ENCODE data around the gene MBTD1.
"Not testable (repeated sequence)": the region's sequence is repeated elsewhere in the genome, so short reads cannot be mapped to it uniquely, and the experiment has no call there.

MBTD1 gene

DNA sequence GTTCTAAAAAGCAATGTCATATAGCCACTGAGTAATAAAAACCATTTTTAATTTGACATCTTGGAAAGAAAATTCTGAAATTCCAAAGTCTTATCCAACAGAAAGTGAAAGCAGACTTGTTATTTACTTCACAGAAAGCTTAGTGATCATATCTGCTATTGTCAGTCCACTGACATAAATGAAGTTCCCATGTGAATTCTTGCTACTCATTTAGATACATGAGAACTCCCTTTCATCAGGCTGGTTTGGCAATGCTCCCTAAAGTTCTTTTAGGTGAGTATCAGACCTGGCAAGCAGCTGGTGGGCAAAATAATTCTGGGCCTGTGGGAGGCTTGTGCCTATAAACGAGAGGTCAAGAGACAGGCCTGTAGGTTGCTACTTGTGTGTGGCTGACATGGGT lies 70.2 kb downstream of the MBTD1 start:
- no peak for DNase-seq (ENCODE audit: low read depth in 1 of 2, low spot score in 1 of 2)

DNA sequence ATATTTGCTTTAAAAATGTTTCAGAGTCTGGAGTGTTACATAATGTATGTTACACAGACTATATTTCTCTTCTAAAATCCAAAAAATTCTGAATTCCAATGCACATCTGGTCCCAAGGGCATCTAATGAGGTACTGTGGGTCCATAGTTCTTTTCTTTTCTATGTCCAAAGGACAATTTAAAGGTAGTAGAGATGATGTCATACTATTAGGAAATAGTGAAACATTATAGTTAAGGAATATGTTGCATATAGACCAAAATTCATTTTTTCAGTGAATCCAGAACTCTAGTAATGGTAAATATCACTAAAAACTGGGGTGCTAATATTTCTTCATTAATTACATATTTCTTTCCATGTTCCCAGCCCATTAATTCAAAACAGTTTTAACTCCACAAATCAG lies 70.7 kb downstream of the MBTD1 start:
- DNase-seq (ENCODE audit: low read depth in 1 of 2, low spot score in 1 of 2): no peak

DNA sequence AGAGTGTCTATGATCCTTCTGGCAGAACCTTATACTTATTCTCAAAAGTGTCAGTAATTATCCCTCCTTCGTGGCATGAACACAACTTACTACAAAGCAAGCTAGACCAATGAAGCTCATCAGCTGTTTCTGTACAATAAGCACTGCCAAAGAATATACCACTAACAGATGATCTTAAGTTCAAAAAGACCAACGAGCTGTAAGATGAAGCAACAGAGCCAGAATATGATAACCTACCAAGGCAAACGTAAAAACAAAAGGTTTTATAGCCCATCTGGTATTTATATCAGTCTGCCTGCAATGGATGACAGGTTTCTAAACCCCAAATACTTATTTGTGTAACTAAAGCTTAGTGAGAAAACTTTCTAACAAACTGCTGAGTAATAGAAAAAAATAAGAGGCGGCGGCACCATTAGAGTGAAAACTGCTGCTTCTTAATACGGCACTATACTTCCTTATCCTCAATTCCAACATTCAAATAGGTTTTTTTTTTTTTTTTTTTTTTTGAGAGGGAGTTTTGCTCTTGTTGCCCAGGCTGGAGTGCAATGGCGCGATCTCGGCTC lies 71.5 kb downstream of the MBTD1 start:
- DNase-seq (ENCODE audit: low read depth in 1 of 2, low spot score in 1 of 2): no peak

DNA sequence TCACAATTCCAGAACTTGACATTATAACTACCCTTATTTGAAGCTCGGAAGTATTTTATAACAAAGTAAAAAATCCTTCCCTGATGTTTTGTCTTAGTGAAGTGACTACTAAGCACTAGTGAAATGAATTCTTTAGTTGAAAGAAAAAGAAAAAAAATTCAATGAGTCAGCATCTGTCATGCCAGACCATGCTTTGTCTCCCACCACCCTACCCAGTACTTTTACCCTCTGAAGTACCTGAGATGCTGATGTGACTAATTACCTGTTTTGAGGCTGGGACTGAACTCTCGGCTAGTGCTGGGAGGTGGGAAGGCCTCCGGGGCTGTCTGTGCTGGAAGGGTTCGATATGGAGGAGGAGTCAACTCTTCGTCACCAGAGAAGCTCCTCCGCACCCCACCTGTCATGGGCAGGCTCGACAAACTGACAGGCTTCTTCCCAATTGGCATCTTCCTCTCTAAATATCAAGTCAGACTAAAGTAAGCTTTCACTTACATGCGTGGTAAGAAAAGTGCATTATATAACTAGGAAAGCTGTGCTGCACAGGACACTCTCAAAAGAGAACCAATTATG lies 74.0 kb downstream of the MBTD1 start:
- no peak for DNase-seq (ENCODE audit: low read depth in 1 of 2, low spot score in 1 of 2)

DNA sequence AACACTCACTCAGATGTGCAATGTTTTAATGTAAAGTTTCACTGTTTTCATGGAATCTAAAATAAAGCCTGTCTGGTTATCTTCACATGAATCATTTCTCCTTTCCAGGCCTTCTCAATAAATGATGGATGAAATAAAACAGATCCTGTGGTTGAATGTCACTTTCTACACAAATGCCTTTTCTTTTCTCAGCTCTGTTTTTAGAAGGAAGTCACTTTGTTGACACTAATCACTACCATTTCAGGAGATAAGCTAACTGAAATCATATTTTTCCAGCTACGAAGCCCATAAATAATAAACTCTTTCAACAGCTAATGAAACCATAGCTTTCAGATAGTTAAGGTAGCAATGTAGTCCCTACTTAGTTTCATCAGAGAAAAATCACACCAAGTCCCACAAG lies 75.7 kb downstream of the MBTD1 start:
- no peak for DNase-seq (ENCODE audit: low read depth in 1 of 2, low spot score in 1 of 2)

DNA sequence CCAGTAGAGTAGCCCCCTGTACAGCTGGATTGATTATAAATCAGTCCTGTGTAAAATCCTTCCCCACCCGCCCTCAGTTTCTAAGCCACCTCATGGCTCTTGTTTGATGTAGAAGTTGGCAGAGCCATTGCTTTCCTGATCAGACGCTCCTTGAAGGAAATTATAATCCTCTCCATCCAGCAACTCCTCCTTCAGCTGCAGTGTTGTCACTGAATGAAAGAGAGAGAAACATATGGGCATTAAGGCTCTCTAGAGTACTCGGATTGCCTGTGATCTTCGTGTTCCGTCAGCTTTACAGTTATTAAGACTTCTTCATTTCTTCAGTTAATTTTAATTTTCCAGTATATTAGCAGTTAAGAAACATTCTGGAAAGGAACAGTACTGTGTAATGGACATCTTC lies 79.4 kb downstream of the MBTD1 start:
- DNase-seq (ENCODE audit: low read depth in 1 of 2, low spot score in 1 of 2): no peak

GRCh38 chr17:51172030-51172429 lies 87.8 kb downstream of the MBTD1 start:
- DNase-seq (ENCODE audit: low read depth in 1 of 2, low spot score in 1 of 2): not testable (repeated sequence)

GRCh38 chr17:51170736-51171135 lies 89.1 kb downstream of the MBTD1 start:
- DNase-seq (ENCODE audit: low read depth in 1 of 2, low spot score in 1 of 2): no peak

DNA sequence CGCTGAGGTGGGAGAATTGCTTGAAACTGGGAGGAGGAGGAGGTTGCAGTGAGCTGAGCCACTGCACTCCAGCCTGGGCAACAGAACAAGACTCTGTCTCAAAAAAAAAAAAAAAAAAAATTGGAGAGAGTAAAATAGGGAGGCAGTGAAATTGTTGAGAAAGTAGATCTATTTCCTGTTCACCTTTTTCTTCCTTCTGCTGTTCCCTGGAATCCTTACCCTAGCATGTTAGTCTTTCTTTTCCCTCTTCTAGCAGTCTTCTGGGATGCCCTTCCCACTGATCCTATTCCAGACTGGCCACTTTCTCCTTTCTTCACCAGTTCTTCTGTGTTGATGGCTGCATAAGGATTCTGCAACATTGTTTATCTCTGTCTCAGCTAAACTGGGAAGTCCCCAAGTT lies 90.5 kb downstream of the MBTD1 start:
- no peak for DNase-seq (ENCODE audit: low read depth in 1 of 2, low spot score in 1 of 2)

GRCh38 chr17:51166987-51167931 lies 92.6 kb downstream of the MBTD1 start:
- DNase-seq (ENCODE audit: low read depth in 1 of 2, low spot score in 1 of 2): peak; percentile 36 to 68

DNA sequence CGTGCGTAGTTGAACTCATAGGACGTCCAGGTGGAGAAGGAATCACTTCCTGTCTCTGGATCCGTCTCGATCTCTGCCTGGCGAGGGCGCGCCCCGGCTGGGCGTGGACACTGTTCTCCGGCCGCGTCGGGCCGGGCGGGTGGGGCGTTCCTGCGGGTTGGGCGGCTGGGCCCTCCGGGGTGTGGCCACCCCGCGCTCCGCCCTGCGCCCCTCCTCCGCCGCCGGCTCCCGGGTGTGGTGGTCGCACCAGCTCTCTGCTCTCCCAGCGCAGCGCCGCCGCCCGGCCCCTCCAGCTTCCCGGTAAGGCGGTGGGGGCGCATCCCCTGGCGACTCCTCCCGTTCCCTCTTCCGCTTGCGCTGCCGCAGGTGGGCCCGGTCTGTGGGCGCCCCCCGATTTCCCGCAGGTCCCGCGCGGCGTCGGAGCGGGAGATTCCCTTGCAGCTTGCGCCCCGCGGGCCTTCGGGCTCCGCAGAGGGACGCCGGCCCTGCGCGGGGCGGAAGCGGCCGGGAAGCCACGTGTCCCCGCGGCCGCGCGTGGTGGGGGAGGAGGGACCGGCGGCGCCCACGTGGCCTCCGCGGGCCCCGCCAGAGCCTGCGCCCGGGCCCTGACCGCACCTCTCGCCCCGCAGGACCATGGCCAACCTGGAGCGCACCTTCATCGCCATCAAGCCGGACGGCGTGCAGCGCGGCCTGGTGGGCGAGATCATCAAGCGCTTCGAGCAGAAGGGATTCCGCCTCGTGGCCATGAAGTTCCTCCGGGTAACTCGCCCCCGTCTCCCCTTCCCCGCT lies 93.5 kb downstream of the MBTD1 start, which contains the start of gene NME2:
NME2 (plus strand) TSS at position 214 of the 789 bp plus-strand sequence; CDS start at position 634, 420 bp downstream.
- DNase-seq (ENCODE audit: low read depth in 1 of 2, low spot score in 1 of 2): peak; percentile 37 to 66

DNA sequence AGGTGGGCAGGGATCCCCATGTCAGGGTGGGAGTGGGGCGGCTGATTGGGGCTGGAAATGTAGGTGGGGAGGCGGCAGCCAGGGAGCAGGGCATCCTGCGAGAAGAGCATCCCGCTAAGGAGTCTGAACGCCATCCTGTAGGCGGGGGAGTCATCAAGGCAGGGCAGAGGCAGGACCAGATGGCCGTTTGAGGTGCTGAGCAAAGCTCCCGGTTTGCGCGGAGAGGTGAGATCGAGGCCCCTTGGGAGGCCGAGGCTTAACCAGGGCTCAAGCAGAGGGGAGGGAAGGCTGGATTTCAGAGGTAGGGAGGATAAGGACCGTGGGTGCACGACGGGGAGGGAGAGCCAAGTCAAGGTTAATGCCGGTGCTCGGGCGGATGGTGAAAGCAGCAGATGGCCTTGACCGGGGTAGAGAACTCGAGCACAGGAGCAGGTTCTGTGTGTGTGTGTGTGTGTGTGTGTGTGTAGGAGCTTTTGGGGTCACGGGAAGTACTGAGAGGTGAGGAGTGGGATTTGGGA lies 94.1 kb downstream of the MBTD1 start:
- peak in 1 of 2 donors; percentile 18 for DNase-seq (ENCODE audit: low read depth in 1 of 2, low spot score in 1 of 2)

DNA sequence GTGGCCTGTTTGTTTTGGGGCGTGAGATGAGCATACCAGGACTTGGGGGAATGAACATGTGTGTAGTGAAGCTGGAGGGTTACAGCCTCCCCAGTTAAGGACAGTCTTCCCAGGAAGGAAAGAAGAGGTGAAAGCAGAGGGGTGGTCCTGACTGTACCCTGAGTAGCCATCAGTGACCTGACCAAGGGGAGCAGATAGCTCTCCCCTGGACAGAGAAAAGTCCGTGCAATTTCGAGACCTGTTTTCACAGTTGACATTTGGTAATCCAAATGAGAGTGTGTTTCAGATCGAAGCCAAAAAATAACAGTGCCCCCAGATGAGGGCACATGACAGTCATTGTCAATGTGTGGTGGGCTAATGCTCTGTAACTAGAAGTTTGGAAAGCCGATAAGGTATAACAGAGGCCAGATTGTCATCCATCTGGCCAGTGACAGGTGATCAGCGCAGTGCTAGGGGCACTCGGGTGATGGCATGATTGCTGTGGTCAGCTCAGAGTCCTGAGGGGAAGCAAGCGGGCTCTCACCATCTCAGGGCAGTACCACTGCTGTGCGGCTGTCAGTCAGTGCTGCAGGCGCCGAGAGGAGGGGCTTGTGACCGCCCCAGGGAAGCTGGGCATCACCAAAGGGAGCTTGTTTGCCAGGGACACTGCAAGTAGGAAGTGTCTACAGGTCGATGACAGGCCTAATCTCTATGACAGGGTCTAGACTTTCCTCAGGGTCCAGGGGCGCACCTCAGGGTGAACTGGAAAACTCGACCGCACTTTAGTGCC lies 94.8 kb downstream of the MBTD1 start:
- DNase-seq (ENCODE audit: low read depth in 1 of 2, low spot score in 1 of 2): no peak

DNA sequence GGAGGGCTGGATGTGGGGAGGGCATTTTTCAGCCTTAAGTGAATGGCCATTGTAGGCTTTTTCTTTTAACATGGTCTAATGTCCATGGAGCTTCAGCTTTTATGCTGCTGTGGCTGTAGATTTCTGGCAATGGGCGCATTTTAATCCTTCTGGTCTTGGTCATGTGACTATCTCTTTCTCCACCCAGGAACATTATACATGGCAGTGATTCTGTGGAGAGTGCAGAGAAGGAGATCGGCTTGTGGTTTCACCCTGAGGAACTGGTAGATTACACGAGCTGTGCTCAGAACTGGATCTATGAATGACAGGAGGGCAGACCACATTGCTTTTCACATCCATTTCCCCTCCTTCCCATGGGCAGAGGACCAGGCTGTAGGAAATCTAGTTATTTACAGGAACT lies 98.3 kb downstream of the MBTD1 start:
- DNase-seq (ENCODE audit: low read depth in 1 of 2, low spot score in 1 of 2): no peak

- DNase-seq (ENCODE audit: low read depth in 1 of 2, low spot score in 1 of 2): no peak
These were observed 100.2 kb downstream of the MBTD1 start for GRCh38 chr17:51159604-51160003.

- DNase-seq (ENCODE audit: low read depth in 1 of 2, low spot score in 1 of 2): no peak
These were observed 104.4 kb downstream of the MBTD1 start for GRCh38 chr17:51155416-51155815.

GRCh38 chr17:51154176-51154575 lies 105.7 kb downstream of the MBTD1 start:
- DNase-seq (ENCODE audit: low read depth in 1 of 2, low spot score in 1 of 2): no peak

- DNase-seq (ENCODE audit: low read depth in 1 of 2, low spot score in 1 of 2): peak; percentile 95 to 98
These were observed 106.4 kb downstream of the MBTD1 start, which contains the start of gene NME1 for GRCh38 chr17:51153210-51154072. NME1 (plus strand) TSS chr17:51153559; CDS start chr17:51155655, 2,096 bp downstream.

DNA sequence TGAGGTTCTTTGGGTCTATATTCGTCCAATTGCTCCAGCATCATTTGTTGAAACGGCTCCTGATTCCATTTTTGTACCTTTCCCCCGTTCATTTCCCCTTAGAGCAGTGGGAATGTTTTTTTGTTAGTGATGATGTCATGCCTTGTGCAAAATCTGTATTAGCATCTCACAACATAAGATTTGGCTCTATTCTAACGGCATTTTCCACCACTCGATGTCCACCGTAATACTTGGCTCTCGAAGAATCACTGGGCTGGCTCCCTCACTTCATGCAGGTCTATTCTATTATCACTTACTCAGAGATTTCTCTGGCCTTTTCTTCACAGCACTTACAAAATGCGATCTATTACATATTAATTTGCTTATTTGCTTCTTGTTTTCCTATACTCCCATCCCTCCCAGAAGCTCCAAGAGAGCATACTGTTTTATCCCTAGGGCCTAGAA lies 107.1 kb downstream of the MBTD1 start:
- no peak for DNase-seq (ENCODE audit: low read depth in 1 of 2, low spot score in 1 of 2)
